ENCODE measurements around the gene CAD. TPM values are rescaled to one million over a fixed set of nuclear protein-coding genes. Genes with fewer than 3 reads are reported as not detected.
"Not testable (repeated sequence)": the region's sequence is repeated elsewhere in the genome, so short reads cannot be mapped to it uniquely, and the experiment has no call there.

The CAD gene
- total RNA-seq, 1 experiment from 2014 or later: 130 TPM

GRCh38 chr2:27265536-27265870 is 48.3 kb downstream of the CAD start:
- peaks cover 19% of the 10 kb centered on the region for H3K27me3 Mint-ChIP-seq (ENCODE audit: low read depth)
- H2BK120ac ChIP-seq (ENCODE audit: low read depth, low read length, poor library complexity, severe bottlenecking): no peak overlapping the region
- H3T11ph ChIP-seq (ENCODE audit: low read length): no peak overlapping the region
- no peak overlapping the region for H3K23ac ChIP-seq (ENCODE audit: insufficient read length, low read depth, low read length)
- peak overlapping the region; percentile 44 for H3K4me2 ChIP-seq (ENCODE audit: insufficient read depth, insufficient read length, low read length)
- H2BK12ac ChIP-seq (ENCODE audit: insufficient read length, low read depth, low read length): no peak overlapping the region
- peaks cover 20% of the 10 kb centered on the region for H3K23me2 ChIP-seq (ENCODE audit: insufficient read length, low read depth, low read length, poor library complexity, severe bottlenecking)
- H3K56ac ChIP-seq (ENCODE audit: insufficient read length, low read depth, low read length): no peak overlapping the region
- H4K91ac ChIP-seq (ENCODE audit: insufficient read length, low read depth, low read length): no peak overlapping the region
- no peaks in the 10 kb centered on the region for H3K79me2 ChIP-seq (ENCODE audit: insufficient read depth, low read length)
- H3K79me1 ChIP-seq (ENCODE audit: insufficient read depth, low read depth, low read length, poor library complexity, severe bottlenecking): no peaks in the 10 kb centered on the region
- H3K9me3 ChIP-seq (ENCODE audit: control insufficient read depth, low read depth, low read length): no peaks in the 10 kb centered on the region
- no peaks in the 10 kb centered on the region; a peak in 2 of 7 replicates for H3K36me3 Mint-ChIP-seq (ENCODE audit: insufficient read depth in 1 of 3, low read depth in 3 of 3)
- H3K18ac ChIP-seq (ENCODE audit: insufficient read length, low read depth, low read length): no peak overlapping the region
- H2BK5ac ChIP-seq (ENCODE audit: insufficient read length, low read length): no peak overlapping the region
- DNase-seq: no peak
- H4K5ac ChIP-seq (ENCODE audit: insufficient read length, low read depth, low read length): no peak overlapping the region
- peak overlapping the region in 1 of 2 experiments; percentile 49; a peak in 2 of 5 replicates for H3K4me3 Mint-ChIP-seq
- no peak overlapping the region for H3K27ac Mint-ChIP-seq
- no peak overlapping the region for H3K27ac ChIP-seq (ENCODE audit: insufficient read length, low read depth, low read length)
- no peak overlapping the region for H2AK5ac ChIP-seq (ENCODE audit: insufficient read length, low read length)
- H4K20me1 ChIP-seq (ENCODE audit: control insufficient read depth, insufficient read depth, insufficient read length): no peaks in the 10 kb centered on the region
- no peak overlapping the region for H2BK15ac ChIP-seq (ENCODE audit: low read depth, low read length)
- H3K4me1 Mint-ChIP-seq: peaks cover 24 to 29% of the 10 kb centered on the region in 2 experiments
- H3K9ac ChIP-seq (ENCODE audit: extremely low read depth, insufficient read length, low read length): no peak overlapping the region
- no peaks in the 10 kb centered on the region; the same call in 1 of the 2 replicates for H3K4me1 ChIP-seq (ENCODE audit: insufficient read depth, low read length)
- peaks cover 40% of the 10 kb centered on the region; the same call in 1 of the 2 replicates for H3K27me3 ChIP-seq (ENCODE audit: insufficient read depth, low read length)
- no peak overlapping the region for H4K8ac ChIP-seq (replicated peaks; ENCODE audit: insufficient read length, low read depth, low read length)
- no peak for TF ChIP-seq CTCF (conservative IDR thresholded peaks at IDR 0.05)
- no peak overlapping the region for H2BK20ac ChIP-seq (ENCODE audit: low read depth, low read length, poor library complexity, severe bottlenecking)
- peaks cover 0 to 2% of the 10 kb centered on the region in 2 experiments; a peak in 3 of 5 replicates for H3K9me3 Mint-ChIP-seq
- no peak overlapping the region for H2AFZ ChIP-seq (ENCODE audit: low read length)
- no peak overlapping the region for H3K14ac ChIP-seq (ENCODE audit: insufficient read depth, low read length)
- H3K4ac ChIP-seq (ENCODE audit: low read depth, low read length): no peak overlapping the region

- no CpG with 5 or more reads among the region's 13 CpGs for WGBS (ENCODE audit: extremely low coverage, insufficient read length, low lambda C conversion rate)
- Mint-ChIP-seq H3K27me3 (ENCODE audit: low read depth) (peaks cover 10% of the 10 kb centered on the region), H3K4me1 (peaks cover 14% of the 10 kb centered on the region in 2 experiments)
- H2BK15ac ChIP-seq (ENCODE audit: low read depth, low read length); H2BK20ac ChIP-seq (ENCODE audit: low read depth, low read length, poor library complexity, severe bottlenecking); H2BK5ac ChIP-seq (ENCODE audit: insufficient read length, low read length); H4K8ac ChIP-seq (replicated peaks; ENCODE audit: insufficient read length, low read depth, low read length); H2AFZ ChIP-seq (ENCODE audit: low read length); H3K9me3 ChIP-seq (ENCODE audit: control insufficient read depth, low read depth, low read length); H3K56ac ChIP-seq (ENCODE audit: insufficient read length, low read depth, low read length); H4K91ac ChIP-seq (ENCODE audit: insufficient read length, low read depth, low read length); H4K5ac ChIP-seq (ENCODE audit: insufficient read length, low read depth, low read length); H3K27ac ChIP-seq (ENCODE audit: insufficient read length, low read depth, low read length); H3K18ac ChIP-seq (ENCODE audit: insufficient read length, low read depth, low read length); H3K9ac ChIP-seq (ENCODE audit: extremely low read depth, insufficient read length, low read length); H3K79me2 ChIP-seq (ENCODE audit: insufficient read depth, low read length); H2AK5ac ChIP-seq (ENCODE audit: insufficient read length, low read length); H3K4me1 ChIP-seq (ENCODE audit: insufficient read depth, low read length); H2BK120ac ChIP-seq (ENCODE audit: low read depth, low read length, poor library complexity, severe bottlenecking); H3K4me3 Mint-ChIP-seq; H3K4ac ChIP-seq (ENCODE audit: low read depth, low read length); H3T11ph ChIP-seq (ENCODE audit: low read length); H3K79me1 ChIP-seq (ENCODE audit: insufficient read depth, low read depth, low read length, poor library complexity, severe bottlenecking); H3K23ac ChIP-seq (ENCODE audit: insufficient read length, low read depth, low read length); H3K9me3 Mint-ChIP-seq; H4K20me1 ChIP-seq (ENCODE audit: control insufficient read depth, insufficient read depth, insufficient read length); H3K14ac ChIP-seq (ENCODE audit: insufficient read depth, low read length); H2BK12ac ChIP-seq (ENCODE audit: insufficient read length, low read depth, low read length); H3K36me3 Mint-ChIP-seq (ENCODE audit: insufficient read depth in 1 of 3, low read depth in 3 of 3); H3K27ac Mint-ChIP-seq; DNase-seq; H3K23me2 ChIP-seq (ENCODE audit: insufficient read length, low read depth, low read length, poor library complexity, severe bottlenecking); H3K4me2 ChIP-seq (ENCODE audit: insufficient read depth, insufficient read length, low read length): not testable (repeated sequence)
- H3K27me3 ChIP-seq (ENCODE audit: insufficient read depth, low read length): peaks cover 24% of the 10 kb centered on the region; the same call in 1 of the 2 replicates
Measured at GRCh38 chr2:27268296-27268695, 51.1 kb downstream of the CAD start.

Measured in H9 (cell line).